GM23338 (cell line): Measurements from ENCODE around the gene KCNJ6. TPM values are rescaled to one million over a fixed set of nuclear protein-coding genes. Genes with fewer than 3 reads are reported as not detected.

Experiments
- ATAC-seq: fragments of 200-7000 bp; cut with Tn5 transposase; 3 replicates; pipeline ENCODE4 v1.9.1; 2020
- DNase-seq: peaks from one replicate; pipeline ENCODE4 v3.0.0-alpha.2; 2015; ENCODE audit warnings: low spot score
- H2AFZ ChIP-seq: fragments of 200-600 bp; sonication (generic); 2 replicates; pipeline ENCODE4 v1.8.0; 2016; ENCODE audit warnings: antibody characterized with exemption, mild to moderate bottlenecking, moderate library complexity
- H3F3A ChIP-seq: fragments of 200-600 bp; sonication (generic); replicated peaks from 2 replicates; pipeline ENCODE4 v1.8.0; 2017; ENCODE audit warnings: antibody characterized with exemption, mixed run types, low read depth
- H3K27ac ChIP-seq: fragments of 200-600 bp; sonication (generic); 2 replicates; pipeline ENCODE4 v1.6.1; 2016; ENCODE audit warnings: low read depth
- H3K27me3 ChIP-seq: fragments of 200-600 bp; sonication (generic); 2 replicates; pipeline ENCODE4 v1.8.0; 2016; ENCODE audit warnings: mild to moderate bottlenecking, mixed run types, moderate library complexity; ENCODE audit not compliant: insufficient read depth
- H3K36me3 ChIP-seq: fragments of 200-600 bp; sonication (generic); 2 replicates; pipeline ENCODE4 v1.8.0; 2016; ENCODE audit warnings: mild to moderate bottlenecking; ENCODE audit not compliant: insufficient read depth
- H3K4me1 ChIP-seq: fragments of 200-600 bp; sonication (generic); 2 replicates; pipeline ENCODE4 v1.8.0; 2016; ENCODE audit warnings: mild to moderate bottlenecking, moderate library complexity; ENCODE audit not compliant: insufficient read depth
- H3K4me2 ChIP-seq: fragments of 200-600 bp; sonication (generic); 2 replicates; pipeline ENCODE4 v1.7.1; 2017; ENCODE audit warnings: mixed run types
- H3K4me3 ChIP-seq: fragments of 200-600 bp; sonication (generic); 2 replicates; pipeline ENCODE4 v1.6.1; 2016; ENCODE audit warnings: mixed run types
- H3K79me2 ChIP-seq: fragments of 200-600 bp; sonication (generic); replicated peaks from 2 replicates; pipeline ENCODE4 v1.8.0; 2017; ENCODE audit warnings: mild to moderate bottlenecking; ENCODE audit not compliant: insufficient read depth
- H3K9me2 ChIP-seq: fragments of 200-600 bp; sonication (generic); 2 replicates; pipeline ENCODE4 v1.8.0; 2017; ENCODE audit not compliant: insufficient read depth
- H4K20me1 ChIP-seq: fragments of 200-600 bp; sonication (generic); replicated peaks from 2 replicates; pipeline ENCODE4 v1.8.0; 2017; ENCODE audit warnings: mild to moderate bottlenecking; ENCODE audit not compliant: insufficient read depth
- H3K27ac Mint-ChIP-seq: 2 replicates; pipeline ENCODE4 v1.8.0; 2020; ENCODE audit warnings: inconsistent platforms, mild to moderate bottlenecking, moderate library complexity, mixed read lengths
- H3K27me3 Mint-ChIP-seq: 3 replicates; pipeline ENCODE4 v1.8.0; 2022; ENCODE audit warnings: low read depth, mild to moderate bottlenecking, moderate library complexity, mixed read lengths, inconsistent platforms; ENCODE audit not compliant: insufficient read depth, poor library complexity
- H3K36me3 Mint-ChIP-seq: 3 replicates; pipeline ENCODE4 v1.8.0; 2021; ENCODE audit warnings: low read depth, mild to moderate bottlenecking, inconsistent platforms, moderate library complexity, mixed read lengths
- H3K4me1 Mint-ChIP-seq: 3 replicates; pipeline ENCODE4 v1.8.0; 2020; ENCODE audit warnings: mild to moderate bottlenecking, inconsistent platforms, mixed read lengths
- H3K4me3 Mint-ChIP-seq: 3 replicates; pipeline ENCODE4 v1.8.0; 2021; ENCODE audit warnings: moderate library complexity, mild to moderate bottlenecking, inconsistent platforms, mixed read lengths
- H3K9me3 Mint-ChIP-seq: 3 replicates; pipeline ENCODE4 v1.8.0; 2020; ENCODE audit warnings: moderate library complexity, mild to moderate bottlenecking, inconsistent platforms, mixed read lengths
- EZH2 ChIP-seq: fragments of 200-600 bp; sonication (generic); IDR thresholded peaks from one replicate; pipeline ENCODE4 v1.8.0; 2017; ENCODE audit warnings: antibody characterized with exemption, mild to moderate bottlenecking, low read depth; ENCODE audit not compliant: unreplicated experiment
- EZH2phosphoT487 ChIP-seq: fragments of 200-600 bp; sonication (generic); IDR thresholded peaks from one replicate; pipeline ENCODE4 v1.8.1; 2018; ENCODE audit warnings: antibody characterized with exemption; ENCODE audit not compliant: unreplicated experiment
- POLR2AphosphoS5 ChIP-seq: IDR thresholded peaks from 2 replicates; pipeline ENCODE4 v1.6.1; 2016; ENCODE audit warnings: antibody characterized with exemption, low read depth
- STAT1 ChIP-seq: IDR thresholded peaks from one replicate; pipeline ENCODE4 v1.6.1; 2016; ENCODE audit warnings: antibody characterized with exemption; ENCODE audit not compliant: unreplicated experiment
- ZNF114 ChIP-seq: fragments of 250-450 bp; sonication (Bioruptor Pico); IDR thresholded peaks from 2 replicates; pipeline ENCODE4 v1.5.0; 2020; ENCODE audit warnings: mild to moderate bottlenecking, moderate library complexity
- polyA plus RNA-seq: library from polyadenylated mRNA; unstranded; fragments of >200 nt; fragmentation: Nextera tagmentation; extraction: Ambion mirVana; gene quantifications from 2 replicates; pipeline ENCODE4 v1.2.1, GENCODE V29; 2016
- total RNA-seq: library from RNA; depleted of rRNA; stranded (reverse); fragments of >200 nt; shearing (Covaris generic); gene quantifications from 2 replicates; pipeline ENCODE4 v1.2.3, GENCODE V29; 2014
- TF ChIP-seq, protein P1 (sequence below): fragments of 250-450 bp; sonication (Bioruptor Pico); IDR thresholded peaks from 2 replicates; pipeline ENCODE4 v1.5.0; 2020; ENCODE audit warnings: mild to moderate bottlenecking, moderate library complexity

The KCNJ6 gene
- total and polyA plus RNA-seq, 2 experiments from 2014 or later, result 0.48 to 0.52 TPM

DNA sequence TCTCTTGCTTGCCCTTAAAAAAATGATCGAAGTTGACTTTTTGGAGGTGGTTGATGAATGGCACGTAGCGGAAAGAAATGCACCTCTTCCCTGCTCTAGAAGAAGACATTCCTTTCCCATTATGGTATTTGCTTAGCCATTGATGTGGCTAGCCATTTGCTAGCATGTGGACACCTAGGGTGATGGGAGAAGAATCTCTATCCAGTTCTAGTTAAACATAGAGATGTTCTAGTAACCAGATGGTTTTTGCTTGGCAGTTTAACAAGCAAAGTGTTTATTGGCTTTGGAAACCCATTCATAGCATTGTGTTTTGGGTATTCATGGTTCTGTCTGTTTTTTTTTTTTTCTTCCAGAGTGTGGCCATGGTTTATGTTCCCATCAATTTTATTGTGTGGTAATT lies 78.9 kb downstream of the KCNJ6 start (continued):
- TF ChIP-seq, protein P1, sequence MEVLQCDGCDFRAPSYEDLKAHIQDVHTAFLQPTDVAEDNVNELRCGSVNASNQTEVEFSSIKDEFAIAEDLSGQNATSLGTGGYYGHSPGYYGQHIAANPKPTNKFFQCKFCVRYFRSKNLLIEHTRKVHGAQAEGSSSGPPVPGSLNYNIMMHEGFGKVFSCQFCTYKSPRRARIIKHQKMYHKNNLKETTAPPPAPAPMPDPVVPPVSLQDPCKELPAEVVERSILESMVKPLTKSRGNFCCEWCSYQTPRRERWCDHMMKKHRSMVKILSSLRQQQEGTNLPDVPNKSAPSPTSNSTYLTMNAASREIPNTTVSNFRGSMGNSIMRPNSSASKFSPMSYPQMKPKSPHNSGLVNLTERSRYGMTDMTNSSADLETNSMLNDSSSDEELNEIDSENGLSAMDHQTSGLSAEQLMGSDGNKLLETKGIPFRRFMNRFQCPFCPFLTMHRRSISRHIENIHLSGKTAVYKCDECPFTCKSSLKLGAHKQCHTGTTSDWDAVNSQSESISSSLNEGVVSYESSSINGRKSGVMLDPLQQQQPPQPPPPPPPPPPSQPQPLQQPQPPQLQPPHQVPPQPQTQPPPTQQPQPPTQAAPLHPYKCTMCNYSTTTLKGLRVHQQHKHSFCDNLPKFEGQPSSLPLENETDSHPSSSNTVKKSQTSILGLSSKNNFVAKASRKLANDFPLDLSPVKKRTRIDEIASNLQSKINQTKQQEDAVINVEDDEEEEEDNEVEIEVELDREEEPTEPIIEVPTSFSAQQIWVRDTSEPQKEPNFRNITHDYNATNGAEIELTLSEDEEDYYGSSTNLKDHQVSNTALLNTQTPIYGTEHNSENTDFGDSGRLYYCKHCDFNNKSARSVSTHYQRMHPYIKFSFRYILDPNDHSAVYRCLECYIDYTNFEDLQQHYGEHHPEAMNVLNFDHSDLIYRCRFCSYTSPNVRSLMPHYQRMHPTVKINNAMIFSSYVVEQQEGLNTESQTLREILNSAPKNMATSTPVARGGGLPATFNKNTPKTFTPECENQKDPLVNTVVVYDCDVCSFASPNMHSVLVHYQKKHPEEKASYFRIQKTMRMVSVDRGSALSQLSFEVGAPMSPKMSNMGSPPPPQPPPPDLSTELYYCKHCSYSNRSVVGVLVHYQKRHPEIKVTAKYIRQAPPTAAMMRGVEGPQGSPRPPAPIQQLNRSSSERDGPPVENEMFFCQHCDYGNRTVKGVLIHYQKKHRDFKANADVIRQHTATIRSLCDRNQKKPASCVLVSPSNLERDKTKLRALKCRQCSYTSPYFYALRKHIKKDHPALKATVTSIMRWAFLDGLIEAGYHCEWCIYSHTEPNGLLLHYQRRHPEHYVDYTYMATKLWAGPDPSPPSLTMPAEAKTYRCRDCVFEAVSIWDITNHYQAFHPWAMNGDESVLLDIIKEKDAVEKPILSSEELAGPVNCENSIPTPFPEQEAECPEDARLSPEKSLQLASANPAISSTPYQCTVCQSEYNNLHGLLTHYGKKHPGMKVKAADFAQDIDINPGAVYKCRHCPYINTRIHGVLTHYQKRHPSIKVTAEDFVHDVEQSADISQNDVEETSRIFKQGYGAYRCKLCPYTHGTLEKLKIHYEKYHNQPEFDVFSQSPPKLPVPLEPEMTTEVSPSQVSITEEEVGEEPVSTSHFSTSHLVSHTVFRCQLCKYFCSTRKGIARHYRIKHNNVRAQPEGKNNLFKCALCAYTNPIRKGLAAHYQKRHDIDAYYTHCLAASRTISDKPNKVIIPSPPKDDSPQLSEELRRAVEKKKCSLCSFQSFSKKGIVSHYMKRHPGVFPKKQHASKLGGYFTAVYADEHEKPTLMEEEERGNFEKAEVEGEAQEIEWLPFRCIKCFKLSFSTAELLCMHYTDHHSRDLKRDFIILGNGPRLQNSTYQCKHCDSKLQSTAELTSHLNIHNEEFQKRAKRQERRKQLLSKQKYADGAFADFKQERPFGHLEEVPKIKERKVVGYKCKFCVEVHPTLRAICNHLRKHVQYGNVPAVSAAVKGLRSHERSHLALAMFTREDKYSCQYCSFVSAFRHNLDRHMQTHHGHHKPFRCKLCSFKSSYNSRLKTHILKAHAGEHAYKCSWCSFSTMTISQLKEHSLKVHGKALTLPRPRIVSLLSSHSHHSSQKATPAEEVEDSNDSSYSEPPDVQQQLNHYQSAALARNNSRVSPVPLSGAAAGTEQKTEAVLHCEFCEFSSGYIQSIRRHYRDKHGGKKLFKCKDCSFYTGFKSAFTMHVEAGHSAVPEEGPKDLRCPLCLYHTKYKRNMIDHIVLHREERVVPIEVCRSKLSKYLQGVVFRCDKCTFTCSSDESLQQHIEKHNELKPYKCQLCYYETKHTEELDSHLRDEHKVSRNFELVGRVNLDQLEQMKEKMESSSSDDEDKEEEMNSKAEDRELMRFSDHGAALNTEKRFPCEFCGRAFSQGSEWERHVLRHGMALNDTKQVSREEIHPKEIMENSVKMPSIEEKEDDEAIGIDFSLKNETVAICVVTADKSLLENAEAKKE (CRISPR knock-in tag), result no peak

DNA sequence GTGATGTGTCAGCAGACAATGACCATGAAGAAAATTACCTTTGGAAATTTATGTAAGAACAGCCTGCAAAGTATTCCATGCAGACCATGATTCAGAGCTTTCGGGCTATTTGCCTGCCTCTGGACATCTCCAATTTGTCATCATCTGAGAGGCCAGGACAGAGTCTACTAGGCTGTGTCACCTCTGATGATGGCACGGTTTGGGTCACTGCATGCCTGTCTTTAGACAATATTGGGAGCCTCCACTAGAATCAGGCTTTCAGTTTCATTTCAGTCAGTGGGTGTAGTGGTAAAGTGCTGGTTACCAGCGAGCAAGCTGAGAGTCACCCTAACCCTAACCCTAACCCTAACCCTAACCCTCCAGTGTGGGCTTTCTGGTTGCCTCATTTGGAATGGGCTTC lies 80.8 kb downstream of the KCNJ6 start:
- Mint-ChIP-seq H3K27ac (no peak overlapping the region), H3K4me1 (peaks cover 27% of the 10 kb centered on the region), H3K27me3 (no peaks in the 10 kb centered on the region), H3K4me3 (no peak overlapping the region), H3K36me3 (no peaks in the 10 kb centered on the region), H3K9me3 (no peaks in the 10 kb centered on the region; the same call in 2 of the 3 replicates)
- no peak overlapping the region for H3K27ac ChIP-seq
- TF ChIP-seq ZNF114 (CRISPR knock-in tag) (no peak), EZH2 (no peak), EZH2phosphoT487 (no peak), POLR2AphosphoS5 (no peak), STAT1 (no peak)
- H3K4me2 ChIP-seq, result no peak overlapping the region
- H3F3A ChIP-seq, result no peaks in the 10 kb centered on the region
- H3K4me3 ChIP-seq, result no peak overlapping the region
- peaks cover 11% of the 10 kb centered on the region for H3K4me1 ChIP-seq
- peaks cover 19% of the 10 kb centered on the region for H3K9me2 ChIP-seq
- DNase-seq (no peak), ATAC-seq (no peak)
- no peaks in the 10 kb centered on the region for H3K27me3 ChIP-seq
- no peaks in the 10 kb centered on the region for H3K36me3 ChIP-seq
- H2AFZ ChIP-seq, result no peak overlapping the region
- no peaks in the 10 kb centered on the region for H3K79me2 ChIP-seq
- no peaks in the 10 kb centered on the region; the same call in 1 of the 2 replicates for H4K20me1 ChIP-seq
